NCI-H1417 treated with DMSO at 0.1 percent for 48 hours (cell line): ENCODE measurements around the gene PFKP.
"Not testable (repeated sequence)": the region's sequence is repeated elsewhere in the genome, so short reads cannot be mapped to it uniquely, and the experiment has no call there.

Experiments used
- DNase-seq: peaks from one replicate; lab custom pipeline; 2025; lab: John Stamatoyannopoulos, UW

The PFKP gene

GRCh38 chr10:3046981-3047547 is 20.3 kb upstream of the PFKP start:
- DNase-seq: no peak

DNA sequence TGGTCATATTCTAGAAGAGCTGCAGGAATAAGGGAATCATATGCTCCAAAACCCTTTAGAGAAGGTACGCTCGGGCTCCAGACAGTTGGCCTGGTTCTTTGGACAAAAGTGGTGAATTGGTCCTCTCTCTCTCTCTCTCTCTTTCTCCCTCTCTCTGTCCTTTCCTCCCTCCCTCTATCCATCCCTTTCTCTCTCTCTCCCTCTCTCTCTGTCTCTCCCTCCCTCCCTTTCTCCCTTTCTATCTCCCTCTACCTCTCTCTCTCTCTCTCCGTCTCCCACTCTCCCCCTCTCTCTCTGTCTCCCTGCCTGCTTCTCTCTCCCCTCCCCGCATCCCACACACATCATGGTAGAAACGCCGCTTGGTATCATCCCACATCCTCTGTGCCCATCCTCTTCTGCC is 19.8 kb upstream of the PFKP start:
- no peak for DNase-seq

DNA sequence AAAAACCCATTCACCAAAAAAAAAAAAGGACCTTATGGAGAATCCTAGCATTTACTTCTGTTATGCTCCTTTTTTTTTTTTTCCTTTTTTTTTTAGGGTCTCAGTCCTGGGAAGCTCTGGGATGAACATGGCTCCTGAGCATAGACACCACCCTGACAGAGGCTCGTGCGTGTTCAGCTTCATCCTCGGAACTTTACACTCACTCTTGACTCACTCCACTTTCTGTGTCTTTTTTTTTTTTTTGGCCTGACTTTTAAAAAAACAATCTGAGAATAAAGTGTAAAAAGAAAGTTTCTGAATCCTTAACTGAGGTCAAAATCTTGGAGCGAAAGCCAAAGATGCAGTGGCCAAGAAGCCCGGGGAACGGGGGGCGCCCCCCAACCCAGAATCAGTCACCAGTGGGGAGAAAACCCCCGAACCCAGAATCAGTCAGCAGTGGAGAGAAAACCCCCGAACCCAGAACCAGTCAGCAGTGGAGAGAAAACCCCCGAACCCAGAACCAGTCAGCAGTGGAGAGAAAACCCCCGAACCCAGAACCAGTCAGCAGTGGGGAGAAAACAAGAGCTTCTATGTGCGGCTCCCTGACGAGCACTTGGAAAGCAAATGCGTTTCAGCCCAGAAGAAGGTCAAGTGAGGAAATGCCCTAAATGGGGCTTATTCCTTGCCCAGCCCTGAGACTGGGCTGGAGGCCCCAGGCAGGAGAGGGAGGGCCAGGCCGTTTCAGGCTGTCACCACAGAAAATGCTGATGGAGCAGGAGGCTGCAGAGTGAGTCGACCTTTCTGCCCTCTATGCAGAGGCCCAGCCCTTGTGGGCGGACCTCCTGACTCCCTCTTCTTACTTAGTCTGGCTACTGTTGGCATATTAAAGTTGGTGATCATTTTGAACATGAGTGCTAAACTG is 19.0 kb upstream of the PFKP start:
- DNase-seq: no peak

DNA sequence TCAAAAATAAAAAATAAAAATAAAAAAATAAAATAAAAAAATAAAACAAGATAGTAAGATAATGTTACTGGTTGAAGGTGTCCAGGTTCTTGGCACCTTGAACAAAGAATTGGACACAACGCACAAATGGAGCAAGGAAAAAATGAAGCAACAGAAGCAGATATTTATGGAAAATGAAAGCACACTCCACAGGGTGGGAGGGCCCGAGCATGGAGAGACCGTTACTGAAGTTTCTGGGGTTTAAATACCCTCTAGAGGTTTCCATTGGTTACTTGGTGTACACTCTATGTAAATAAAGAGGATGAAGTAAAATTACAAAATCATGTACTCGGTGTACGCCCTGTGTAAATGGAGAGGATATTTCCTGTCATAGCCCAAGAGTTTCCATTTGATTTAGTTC is 15.7 kb upstream of the PFKP start:
- DNase-seq: no peak

- no peak for DNase-seq
Measured at GRCh38 chr10:3053155-3053554, 14.2 kb upstream of the PFKP start.

DNA sequence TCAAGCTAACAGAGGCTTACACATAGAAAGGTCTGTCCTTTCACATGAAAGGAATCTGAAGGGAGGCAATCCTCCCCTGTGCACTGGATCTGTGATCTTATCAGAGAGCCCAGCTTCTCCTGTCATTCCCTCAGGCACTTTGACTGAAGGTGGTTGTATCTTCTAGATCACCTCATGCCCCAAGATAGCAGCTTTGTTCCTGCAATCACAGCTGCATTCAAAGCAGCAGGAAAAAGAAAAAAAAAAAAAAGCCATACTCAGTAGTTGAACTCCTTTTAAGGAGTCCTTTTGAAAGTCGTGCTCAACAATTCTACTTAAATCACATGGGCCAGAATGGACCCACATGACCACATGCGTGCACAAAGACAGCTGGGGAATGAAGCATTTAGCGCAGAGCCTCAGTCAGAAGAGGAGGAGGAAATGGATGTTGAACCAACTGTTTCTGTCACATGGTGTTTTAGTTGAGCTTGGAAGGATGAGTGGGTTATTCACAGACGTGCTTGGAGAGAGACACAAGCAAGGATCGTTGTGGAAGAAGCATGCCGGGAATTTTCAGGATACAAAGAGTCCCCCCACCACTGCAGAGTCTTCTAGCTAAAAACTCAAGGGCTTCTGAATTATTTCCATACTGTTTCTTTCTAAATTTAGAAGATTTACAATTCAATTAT is 13.0 kb upstream of the PFKP start:
- DNase-seq: no peak

- DNase-seq: no peak
Measured at GRCh38 chr10:3054851-3055199, 12.5 kb upstream of the PFKP start.

DNA sequence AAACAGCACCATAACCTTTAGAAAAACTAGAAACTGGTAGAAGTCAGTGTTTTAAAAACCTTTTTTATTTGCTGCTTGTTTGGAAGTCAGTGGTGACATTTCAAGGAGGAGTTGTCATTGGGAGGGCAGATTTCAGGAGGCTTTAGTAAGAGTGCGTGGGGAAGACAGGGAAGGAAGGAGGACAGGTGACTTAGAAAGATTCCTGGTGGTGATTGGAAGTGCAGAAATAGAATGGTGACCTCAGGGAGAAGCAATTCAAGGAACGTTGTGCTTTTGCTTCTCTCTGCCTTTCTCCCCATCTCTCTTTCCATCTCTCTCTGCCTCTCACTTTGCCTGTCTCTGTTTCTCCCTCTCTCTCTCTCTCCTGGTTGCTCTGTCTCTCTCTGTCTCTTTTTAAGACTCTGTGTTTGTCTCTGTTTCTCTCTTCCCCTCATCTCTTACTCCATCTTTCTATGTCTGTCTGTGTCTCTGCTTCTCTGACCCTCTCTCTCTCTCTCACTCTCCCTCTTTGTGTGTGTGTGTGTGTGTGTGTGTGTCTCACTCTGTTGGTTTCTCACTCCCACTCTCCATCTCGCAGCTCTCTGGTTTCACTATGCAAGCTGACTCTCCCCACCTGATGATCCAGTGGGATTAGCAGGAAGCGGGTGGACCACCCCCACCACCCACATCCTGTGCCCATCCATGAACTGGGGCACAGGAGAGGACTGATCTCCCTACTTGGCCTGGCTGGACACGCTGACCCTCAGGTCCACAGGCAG is 10.9 kb upstream of the PFKP start:
- no peak for DNase-seq

GRCh38 chr10:3057946-3058345 is 9.4 kb upstream of the PFKP start:
- no peak for DNase-seq

- DNase-seq: no peak
Measured at GRCh38 chr10:3059974-3060373, 7.4 kb upstream of the PFKP start.

- DNase-seq: no peak
Measured at GRCh38 chr10:3060481-3060889, 6.9 kb upstream of the PFKP start.

GRCh38 chr10:3061323-3061898 is 5.9 kb upstream of the PFKP start:
- DNase-seq: not testable (repeated sequence)

GRCh38 chr10:3062502-3063186 is 4.7 kb upstream of the PFKP start:
- DNase-seq: no peak

GRCh38 chr10:3064423-3064822 is 2.9 kb upstream of the PFKP start:
- no peak for DNase-seq

DNA sequence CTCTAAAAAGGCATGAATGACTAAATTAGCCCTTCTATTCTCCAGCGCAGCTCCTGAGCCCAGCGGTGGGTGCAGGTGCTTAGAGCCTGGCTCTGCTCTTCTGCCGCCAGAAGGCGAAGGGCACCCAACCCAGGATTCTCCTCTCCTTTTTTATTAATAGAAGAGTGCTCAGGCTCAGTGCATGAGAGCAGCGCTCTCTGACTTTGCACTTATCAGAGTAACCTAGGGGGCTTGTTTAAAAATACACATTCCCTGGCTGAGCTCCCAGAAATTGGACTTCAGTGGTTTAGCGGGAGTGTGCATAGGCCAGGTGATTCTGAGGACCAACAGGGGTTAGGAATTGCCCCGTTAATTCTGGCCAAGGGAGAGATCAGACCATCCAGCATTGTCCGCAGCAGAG is 1.7 kb upstream of the PFKP start:
- no peak for DNase-seq

- DNase-seq: no peak
Measured at GRCh38 chr10:3066317-3067117, 831 bp upstream of the PFKP start.

GRCh38 chr10:3067859-3068179 is 471 bp downstream of the PFKP start:
- DNase-seq: no peak

DNA sequence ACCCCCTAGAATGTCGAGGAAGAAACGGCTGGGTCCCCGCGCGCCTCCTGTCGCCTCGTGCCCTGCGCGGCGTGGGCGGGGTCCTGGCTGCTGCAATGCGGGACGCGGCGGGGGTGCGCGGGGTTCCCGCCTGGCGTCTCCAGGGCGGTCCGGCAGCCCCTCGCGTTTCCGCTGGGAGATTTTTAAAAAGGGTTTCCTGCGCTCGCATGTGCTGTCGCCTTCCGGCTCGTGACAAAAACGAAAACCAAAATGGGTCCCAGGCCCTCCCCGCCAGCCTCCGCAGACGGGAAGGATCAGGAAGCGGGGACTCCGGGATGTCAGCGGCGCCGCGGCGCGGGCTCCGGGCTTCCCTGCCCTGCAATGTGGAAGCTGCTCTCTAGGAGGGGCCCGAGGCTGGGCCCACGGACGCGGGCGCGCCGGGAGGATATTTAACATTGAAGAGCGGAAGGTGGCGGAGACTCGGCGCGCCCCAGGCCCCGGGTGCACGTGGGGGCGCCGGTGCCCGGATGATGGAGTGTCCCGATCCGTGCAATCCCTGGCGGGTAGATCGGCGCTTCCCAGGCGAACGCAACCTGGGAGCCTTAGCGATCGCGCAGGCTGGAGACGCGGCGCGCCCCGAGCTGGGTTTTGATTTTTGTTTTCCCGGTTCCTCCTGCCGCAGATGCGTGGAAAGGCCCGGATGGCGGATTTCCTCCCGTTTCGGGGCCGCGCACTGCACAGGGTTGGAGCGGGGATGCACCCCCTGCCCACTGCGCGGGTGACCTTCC is 1.0 kb downstream of the PFKP start:
- DNase-seq: no peak

- no peak for DNase-seq
Measured at GRCh38 chr10:3068968-3069737, 1.8 kb downstream of the PFKP start.
